Loucy (cell line): ENCODE results near the gene LGALS1.
"Not testable (repeated sequence)": the region's sequence is repeated elsewhere in the genome, so short reads cannot be mapped to it uniquely, and the experiment has no call there.

Experiments
- EZH2phosphoT487 ChIP-seq: fragments of 200-600 bp; IDR thresholded peaks from 2 replicates; pipeline ENCODE4 v1.6.1; 2018; ENCODE audit warnings: antibody characterized with exemption, mild to moderate bottlenecking, moderate library complexity, borderline replicate concordance
- TF ChIP-seq, protein P1 (sequence below): fragments of 200-600 bp; sonication (generic); conservative IDR thresholded peaks from 2 replicates; pipeline ENCODE4 v1.5.1; 2014; ENCODE audit warnings: mild to moderate bottlenecking, antibody characterized with exemption, low read length

DNA sequence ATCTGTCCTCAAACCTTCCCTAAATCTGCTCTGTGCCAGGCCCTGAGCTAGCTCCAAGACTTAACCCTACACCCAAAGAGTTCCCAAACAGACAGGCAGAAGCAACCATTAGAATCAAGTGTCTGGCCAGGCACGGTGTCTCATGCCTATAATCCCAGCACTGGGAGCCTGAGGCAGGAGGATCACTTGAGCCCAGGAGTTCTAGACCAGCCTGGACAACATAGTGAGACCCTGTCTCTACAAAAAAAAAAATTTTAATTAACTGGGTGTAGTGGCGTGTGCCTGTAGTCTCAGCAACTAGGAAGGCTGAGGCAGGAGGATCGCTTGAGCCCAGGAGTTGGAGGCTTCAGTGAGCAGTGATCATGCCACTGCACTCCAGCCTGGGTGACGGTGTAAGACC is 18.9 kb upstream of the LGALS1 start:
- TF ChIP-seq, protein P1, sequence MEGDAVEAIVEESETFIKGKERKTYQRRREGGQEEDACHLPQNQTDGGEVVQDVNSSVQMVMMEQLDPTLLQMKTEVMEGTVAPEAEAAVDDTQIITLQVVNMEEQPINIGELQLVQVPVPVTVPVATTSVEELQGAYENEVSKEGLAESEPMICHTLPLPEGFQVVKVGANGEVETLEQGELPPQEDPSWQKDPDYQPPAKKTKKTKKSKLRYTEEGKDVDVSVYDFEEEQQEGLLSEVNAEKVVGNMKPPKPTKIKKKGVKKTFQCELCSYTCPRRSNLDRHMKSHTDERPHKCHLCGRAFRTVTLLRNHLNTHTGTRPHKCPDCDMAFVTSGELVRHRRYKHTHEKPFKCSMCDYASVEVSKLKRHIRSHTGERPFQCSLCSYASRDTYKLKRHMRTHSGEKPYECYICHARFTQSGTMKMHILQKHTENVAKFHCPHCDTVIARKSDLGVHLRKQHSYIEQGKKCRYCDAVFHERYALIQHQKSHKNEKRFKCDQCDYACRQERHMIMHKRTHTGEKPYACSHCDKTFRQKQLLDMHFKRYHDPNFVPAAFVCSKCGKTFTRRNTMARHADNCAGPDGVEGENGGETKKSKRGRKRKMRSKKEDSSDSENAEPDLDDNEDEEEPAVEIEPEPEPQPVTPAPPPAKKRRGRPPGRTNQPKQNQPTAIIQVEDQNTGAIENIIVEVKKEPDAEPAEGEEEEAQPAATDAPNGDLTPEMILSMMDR = not testable (repeated sequence)
- TF ChIP-seq EZH2phosphoT487 = not testable (repeated sequence)
